ENCODE results near the gene C2.
A peak's percentile ranks its signal among the peaks of the same experiment; 100 is the strongest.

Gene C2

DNA sequence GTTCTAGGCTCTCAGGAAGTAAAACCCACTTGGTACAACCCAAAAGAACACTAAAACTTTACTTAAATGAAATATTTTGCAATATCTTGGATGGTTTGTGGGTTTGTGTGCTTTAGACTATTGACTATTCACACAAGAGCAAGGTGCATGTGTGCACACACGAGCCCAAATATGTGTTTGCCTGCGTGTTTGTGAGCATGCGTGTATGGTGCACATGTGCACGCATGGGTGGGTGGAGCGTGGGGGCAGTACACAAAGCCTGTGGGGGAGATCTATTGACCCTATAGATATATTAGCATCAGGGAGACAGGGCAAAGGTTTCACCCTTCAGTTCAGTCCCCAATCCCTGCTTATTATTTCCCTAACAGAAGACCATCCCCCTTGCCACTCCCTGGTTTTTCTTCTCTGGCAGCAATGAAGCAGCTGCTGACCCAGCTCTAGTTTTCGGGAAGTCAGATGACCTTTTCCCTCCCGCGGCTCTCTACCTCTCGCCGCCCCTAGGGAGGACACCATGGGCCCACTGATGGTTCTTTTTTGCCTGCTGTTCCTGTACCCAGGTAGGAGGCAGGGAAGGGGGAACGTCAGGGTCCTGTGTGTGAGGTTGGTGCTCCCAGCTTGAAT is at the start of gene C2:
Gene C2 (plus strand): TSS at position 476 of the 621 bp plus-strand sequence. CDS start 36 bp downstream, at position 512.
- no peak for ATAC-seq (replicated peaks; ENCODE audit: extremely low read depth, poor library complexity, severe bottlenecking)
- H3K4me1 Mint-ChIP-seq: no peaks in the 10 kb centered on the region
- no peak for DNase-seq (ENCODE audit: low spot score in 2 of 2)
- no peaks in the 10 kb centered on the region for H3K36me3 Mint-ChIP-seq (ENCODE audit: insufficient read depth)
- H3K27me3 Mint-ChIP-seq: no peaks in the 10 kb centered on the region
- H3K27ac Mint-ChIP-seq (ENCODE audit: low read depth): no peak within 1 kb of the TSS
- no peaks in the 10 kb centered on the region for H3K9me3 Mint-ChIP-seq
- H3K4me3 Mint-ChIP-seq: no peak within 1 kb of the TSS

DNA sequence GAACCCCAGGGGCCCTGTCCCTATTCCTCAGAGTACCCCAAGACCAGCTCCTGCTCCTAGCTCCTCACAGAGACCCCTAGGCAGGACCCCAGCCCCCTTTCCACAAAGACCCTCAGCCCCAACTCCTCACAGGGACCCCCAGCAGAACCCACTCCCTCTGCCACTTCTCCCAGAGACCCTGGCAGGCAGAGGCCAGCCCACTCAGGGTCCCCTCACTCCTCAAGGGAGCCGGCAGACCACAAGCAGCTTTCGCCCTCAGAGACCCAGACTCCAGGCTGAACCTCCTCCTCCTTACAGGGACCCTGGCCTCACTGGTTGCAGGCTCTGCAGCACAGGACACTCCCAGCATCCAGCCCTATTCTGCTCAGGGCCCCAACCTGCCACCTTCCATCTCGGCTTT is 49.3 kb upstream of the C2 start:
- no peak overlapping the region for H3K4me3 Mint-ChIP-seq
- peak overlapping the region; percentile 29 for H3K27ac Mint-ChIP-seq (ENCODE audit: low read depth)
- H3K36me3 Mint-ChIP-seq (ENCODE audit: insufficient read depth): peaks cover 20% of the 10 kb centered on the region
- no peak for DNase-seq (ENCODE audit: low spot score in 2 of 2)
- H3K9me3 Mint-ChIP-seq: no peaks in the 10 kb centered on the region
- no peaks in the 10 kb centered on the region for H3K4me1 Mint-ChIP-seq
- H3K27me3 Mint-ChIP-seq: no peaks in the 10 kb centered on the region
- no peak for ATAC-seq (replicated peaks; ENCODE audit: extremely low read depth, poor library complexity, severe bottlenecking)

- DNase-seq (ENCODE audit: low spot score in 2 of 2) (no peak), ATAC-seq (replicated peaks; ENCODE audit: extremely low read depth, poor library complexity, severe bottlenecking) (no peak)
- Mint-ChIP-seq H3K4me1 (no peaks in the 10 kb centered on the region), H3K36me3 (ENCODE audit: insufficient read depth) (peaks cover 24% of the 10 kb centered on the region), H3K9me3 (no peaks in the 10 kb centered on the region), H3K27ac (ENCODE audit: low read depth) (peak within 1 kb of the TSS; percentile 29), H3K27me3 (no peaks in the 10 kb centered on the region), H3K4me3 (no peak within 1 kb of the TSS)
Measured at GRCh38 chr6:31878726-31879125, 48.8 kb upstream of the C2 start, which contains the start of gene SLC44A4. Gene SLC44A4, minus strand, starts transcription at chr6:31878997. Its CDS starts 17 bp downstream, at chr6:31878980.

- ATAC-seq (replicated peaks; ENCODE audit: extremely low read depth, poor library complexity, severe bottlenecking): no peak
- Mint-ChIP-seq H3K4me3 (no peak overlapping the region), H3K36me3 (ENCODE audit: insufficient read depth) (peaks cover 27% of the 10 kb centered on the region), H3K27ac (ENCODE audit: low read depth) (no peak overlapping the region), H3K27me3 (no peaks in the 10 kb centered on the region), H3K4me1 (no peaks in the 10 kb centered on the region), H3K9me3 (no peaks in the 10 kb centered on the region)
- DNase-seq (ENCODE audit: low spot score in 2 of 2): no peak
Measured at GRCh38 chr6:31879143-31879542, 48.4 kb upstream of the C2 start.

DNA sequence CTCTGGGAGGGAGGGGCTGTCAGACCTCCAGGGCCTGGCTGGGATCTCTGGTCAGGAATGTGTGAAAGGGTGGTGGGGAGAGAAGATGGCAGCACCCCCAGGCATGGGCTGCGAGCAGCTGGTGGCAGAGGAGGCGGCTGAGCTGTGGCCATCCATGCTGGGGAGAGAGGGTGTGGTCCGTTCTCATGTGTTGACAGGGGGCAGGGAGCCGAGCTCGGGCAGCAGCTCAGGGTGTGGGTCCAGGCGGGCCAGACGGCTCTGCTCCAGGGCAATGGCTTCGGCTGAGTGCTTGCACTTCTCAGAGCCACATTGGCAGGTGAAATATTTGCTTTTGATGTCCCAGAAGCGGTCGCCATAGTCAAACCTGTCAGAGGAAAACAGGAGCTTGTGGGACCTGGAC is 47.6 kb upstream of the C2 start:
- no peaks in the 10 kb centered on the region for H3K9me3 Mint-ChIP-seq
- no peak for ATAC-seq (replicated peaks; ENCODE audit: extremely low read depth, poor library complexity, severe bottlenecking)
- no peak overlapping the region for H3K4me3 Mint-ChIP-seq
- no peaks in the 10 kb centered on the region for H3K4me1 Mint-ChIP-seq
- H3K27me3 Mint-ChIP-seq: no peaks in the 10 kb centered on the region
- peaks cover 28% of the 10 kb centered on the region for H3K36me3 Mint-ChIP-seq (ENCODE audit: insufficient read depth)
- DNase-seq (ENCODE audit: low spot score in 2 of 2): no peak
- H3K27ac Mint-ChIP-seq (ENCODE audit: low read depth): no peak overlapping the region

GRCh38 chr6:31880616-31881015 is 46.9 kb upstream of the C2 start:
- Mint-ChIP-seq H3K9me3 (no peaks in the 10 kb centered on the region), H3K36me3 (ENCODE audit: insufficient read depth) (peaks cover 32% of the 10 kb centered on the region), H3K27me3 (no peaks in the 10 kb centered on the region), H3K27ac (ENCODE audit: low read depth) (no peak overlapping the region), H3K4me3 (no peak overlapping the region), H3K4me1 (no peaks in the 10 kb centered on the region)
- DNase-seq (ENCODE audit: low spot score in 2 of 2) (no peak), ATAC-seq (replicated peaks; ENCODE audit: extremely low read depth, poor library complexity, severe bottlenecking) (no peak)

GRCh38 chr6:31881136-31881859 is 46.2 kb upstream of the C2 start:
- DNase-seq (ENCODE audit: low spot score in 2 of 2) (no peak), ATAC-seq (replicated peaks; ENCODE audit: extremely low read depth, poor library complexity, severe bottlenecking) (no peak)
- Mint-ChIP-seq H3K4me3 (no peak overlapping the region), H3K27ac (ENCODE audit: low read depth) (no peak overlapping the region), H3K9me3 (no peaks in the 10 kb centered on the region), H3K4me1 (no peaks in the 10 kb centered on the region), H3K36me3 (ENCODE audit: insufficient read depth) (peaks cover 39% of the 10 kb centered on the region), H3K27me3 (no peaks in the 10 kb centered on the region)

- H3K9me3 Mint-ChIP-seq: no peaks in the 10 kb centered on the region
- no peak overlapping the region for H3K27ac Mint-ChIP-seq (ENCODE audit: low read depth)
- no peaks in the 10 kb centered on the region for H3K4me1 Mint-ChIP-seq
- H3K36me3 Mint-ChIP-seq (ENCODE audit: insufficient read depth): peaks cover 40% of the 10 kb centered on the region
- H3K27me3 Mint-ChIP-seq: no peaks in the 10 kb centered on the region
- DNase-seq (ENCODE audit: low spot score in 2 of 2) (no peak), ATAC-seq (replicated peaks; ENCODE audit: extremely low read depth, poor library complexity, severe bottlenecking) (no peak)
- no peak overlapping the region for H3K4me3 Mint-ChIP-seq
Measured at GRCh38 chr6:31882344-31882743, 45.2 kb upstream of the C2 start.

DNA sequence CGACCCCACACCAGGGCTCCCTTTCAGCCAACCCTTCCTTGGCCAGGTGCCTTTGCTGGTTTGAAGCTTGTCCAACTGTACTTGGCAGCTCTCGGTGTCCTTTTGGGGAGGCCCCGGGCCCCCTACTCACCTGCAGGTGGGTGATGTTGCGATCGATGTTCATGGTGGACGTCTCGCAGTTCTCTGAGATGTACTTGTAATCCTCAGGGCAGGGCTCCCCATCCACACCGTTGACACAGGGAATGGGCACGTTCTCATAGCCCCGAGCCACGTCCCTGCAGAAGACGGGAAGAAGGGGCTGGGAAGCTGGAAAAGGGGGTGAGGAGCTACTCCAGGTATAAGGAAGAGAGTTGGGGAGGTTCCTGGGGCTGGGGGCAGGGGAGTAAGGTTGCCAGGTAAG is 43.8 kb upstream of the C2 start:
- Mint-ChIP-seq H3K36me3 (ENCODE audit: insufficient read depth) (peaks cover 42% of the 10 kb centered on the region), H3K27ac (ENCODE audit: low read depth) (no peak overlapping the region), H3K4me3 (no peak overlapping the region), H3K9me3 (no peaks in the 10 kb centered on the region), H3K4me1 (no peaks in the 10 kb centered on the region), H3K27me3 (no peaks in the 10 kb centered on the region)
- ATAC-seq (replicated peaks; ENCODE audit: extremely low read depth, poor library complexity, severe bottlenecking) (no peak), DNase-seq (ENCODE audit: low spot score in 2 of 2) (no peak)

- H3K27ac Mint-ChIP-seq (ENCODE audit: low read depth): no peak overlapping the region
- H3K9me3 Mint-ChIP-seq: no peaks in the 10 kb centered on the region
- H3K4me1 Mint-ChIP-seq: no peaks in the 10 kb centered on the region
- H3K36me3 Mint-ChIP-seq (ENCODE audit: insufficient read depth): peaks cover 44% of the 10 kb centered on the region
- no peak overlapping the region for H3K4me3 Mint-ChIP-seq
- ATAC-seq (replicated peaks; ENCODE audit: extremely low read depth, poor library complexity, severe bottlenecking) (no peak), DNase-seq (ENCODE audit: low spot score in 2 of 2) (no peak)
- no peaks in the 10 kb centered on the region for H3K27me3 Mint-ChIP-seq
Measured at GRCh38 chr6:31884528-31885035, 42.9 kb upstream of the C2 start.

DNA sequence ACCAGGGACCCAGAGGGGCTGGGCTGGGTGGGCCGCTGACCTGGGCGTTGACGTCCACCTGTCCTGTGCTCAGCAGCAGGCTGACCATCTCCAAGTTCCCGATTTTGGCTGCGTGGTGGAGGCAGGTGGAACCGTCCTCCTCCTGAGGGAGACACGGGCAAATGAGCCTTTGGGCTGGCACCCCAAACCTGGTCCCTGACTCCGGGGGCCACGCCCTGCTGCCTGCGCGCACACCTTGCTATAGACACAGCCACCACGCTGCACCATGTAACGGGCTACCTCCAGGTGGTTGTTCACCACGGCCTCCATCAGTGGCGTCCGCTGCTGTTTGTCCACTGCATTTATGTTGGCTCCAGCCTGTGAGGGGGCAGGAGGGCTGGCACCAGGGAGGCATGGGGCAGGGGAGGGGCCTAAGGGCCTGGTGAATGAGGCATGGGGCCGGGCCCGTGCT is 41.0 kb upstream of the C2 start:
- ATAC-seq (replicated peaks; ENCODE audit: extremely low read depth, poor library complexity, severe bottlenecking): no peak
- Mint-ChIP-seq H3K36me3 (ENCODE audit: insufficient read depth) (peaks cover 45% of the 10 kb centered on the region), H3K4me1 (no peaks in the 10 kb centered on the region)

GRCh38 chr6:31887173-31888007 is 40.1 kb upstream of the C2 start:
- no peaks in the 10 kb centered on the region for H3K27me3 Mint-ChIP-seq

More for the DNA sequence above, 41.0 kb upstream of the C2 start:
- no peak overlapping the region for H3K4me3 Mint-ChIP-seq
- no peaks in the 10 kb centered on the region for H3K27me3 Mint-ChIP-seq
- no peak for DNase-seq (ENCODE audit: low spot score in 2 of 2)
- no peak overlapping the region for H3K27ac Mint-ChIP-seq (ENCODE audit: low read depth)
- H3K9me3 Mint-ChIP-seq: no peaks in the 10 kb centered on the region

More at GRCh38 chr6:31887173-31888007, 40.1 kb upstream of the C2 start:
- ATAC-seq (replicated peaks; ENCODE audit: extremely low read depth, poor library complexity, severe bottlenecking): no peak
- Mint-ChIP-seq H3K27ac (ENCODE audit: low read depth) (no peak overlapping the region), H3K9me3 (no peaks in the 10 kb centered on the region), H3K4me3 (no peak overlapping the region), H3K36me3 (ENCODE audit: insufficient read depth) (peaks cover 45% of the 10 kb centered on the region), H3K4me1 (no peaks in the 10 kb centered on the region)
- no peak for DNase-seq (ENCODE audit: low spot score in 2 of 2)

Data from central memory CD8-positive, alpha-beta T cell (primary cell).